ENCODE data around the gene UBXN6.
A peak's percentile ranks its signal among the peaks of the same experiment; 100 is the strongest.

Gene UBXN6

DNA sequence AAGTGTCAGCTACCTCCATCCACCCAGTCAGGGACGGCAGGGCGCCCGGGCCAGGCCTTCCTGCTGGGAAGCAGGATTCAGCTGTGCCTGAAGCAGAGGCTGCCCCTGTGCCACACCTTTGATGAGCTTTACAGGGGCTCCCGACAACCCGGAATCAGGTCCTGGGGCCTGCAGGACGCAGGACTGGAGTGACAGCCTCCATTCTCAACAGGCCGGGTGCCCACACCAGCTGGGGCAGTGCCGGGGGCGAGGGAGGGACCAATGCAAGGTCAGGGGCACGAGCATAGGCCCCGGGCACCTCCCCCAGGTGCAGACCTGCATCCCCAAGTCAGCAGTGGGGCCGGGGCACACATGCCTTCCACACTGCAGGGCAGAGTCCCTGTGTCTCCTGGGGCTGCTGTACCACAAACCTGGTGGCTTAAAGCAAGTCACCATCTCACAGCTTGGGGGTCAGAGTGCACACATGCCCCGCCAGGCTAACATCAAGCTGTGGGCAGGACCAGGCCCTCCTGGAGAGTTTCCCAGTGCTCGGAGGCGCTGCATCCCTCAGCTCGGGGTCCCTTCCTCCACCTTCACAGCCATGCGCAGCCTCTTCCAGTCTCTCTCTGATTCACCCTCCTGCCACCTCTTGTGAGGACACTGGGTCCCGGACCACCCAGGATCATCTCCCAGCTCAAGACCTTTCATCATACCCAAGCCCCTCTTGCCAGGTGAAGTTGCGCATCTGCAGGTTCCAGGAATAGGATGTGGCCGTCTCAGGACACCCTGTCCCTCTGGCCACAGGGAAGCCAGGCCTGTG, 13.4 kb downstream of the UBXN6 start:
- FAIRE-seq (no peak), DNase-seq (ENCODE audit: extremely low spot score, insufficient read length, low read depth) (no peak)

- DNase-seq (ENCODE audit: extremely low spot score, insufficient read length, low read depth) (no peak), FAIRE-seq (no peak)
Observed at GRCh38 chr19:4443188-4443587, 14.4 kb downstream of the UBXN6 start.

DNA sequence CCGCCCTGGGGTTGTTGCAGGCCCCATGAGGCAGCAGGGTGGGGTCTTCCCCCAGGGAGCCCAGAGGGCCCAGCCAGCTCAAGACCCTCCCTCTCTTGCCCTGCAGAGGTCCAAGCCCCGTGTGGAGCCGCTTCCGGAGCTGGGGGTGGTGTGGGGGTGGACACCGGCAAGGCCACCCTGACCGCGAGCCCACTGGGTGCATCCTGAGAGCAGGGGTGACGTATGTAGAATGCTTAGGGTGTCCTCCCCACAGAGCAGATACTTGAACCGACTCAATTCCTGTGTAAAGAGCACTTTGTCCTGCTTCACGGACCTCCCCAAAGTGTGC, 14.8 kb downstream of the UBXN6 start:
- no peak for FAIRE-seq
- DNase-seq (ENCODE audit: extremely low spot score, insufficient read length, low read depth): no peak

GRCh38 chr19:4441994-4442818, 15.4 kb downstream of the UBXN6 start:
- FAIRE-seq: no peak

DNA sequence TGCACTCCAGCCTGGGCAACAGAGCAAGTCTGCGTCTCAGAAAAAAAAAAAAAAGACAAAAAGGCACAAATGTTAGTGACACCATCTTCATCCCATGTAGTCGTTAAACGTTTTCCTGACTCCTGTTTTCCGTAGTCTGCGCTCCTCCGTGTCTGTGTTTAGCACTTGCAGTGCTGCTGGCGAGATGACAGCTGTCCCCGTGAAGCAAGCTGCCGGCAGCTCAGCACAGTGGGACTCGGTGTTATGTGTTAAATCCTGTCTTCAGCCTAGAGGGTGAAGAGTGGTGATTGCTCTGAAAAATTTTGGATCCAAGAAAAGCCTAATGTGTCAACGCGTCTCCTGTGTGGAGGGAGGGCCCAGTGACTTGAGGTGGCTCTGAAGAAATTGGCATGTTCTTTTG, 18.4 kb downstream of the UBXN6 start:
- FAIRE-seq (no peak), DNase-seq (ENCODE audit: extremely low spot score, insufficient read length, low read depth) (no peak)

More at GRCh38 chr19:4441994-4442818, 15.4 kb downstream of the UBXN6 start:
- no peak for DNase-seq (ENCODE audit: extremely low spot score, insufficient read length, low read depth)

DNA sequence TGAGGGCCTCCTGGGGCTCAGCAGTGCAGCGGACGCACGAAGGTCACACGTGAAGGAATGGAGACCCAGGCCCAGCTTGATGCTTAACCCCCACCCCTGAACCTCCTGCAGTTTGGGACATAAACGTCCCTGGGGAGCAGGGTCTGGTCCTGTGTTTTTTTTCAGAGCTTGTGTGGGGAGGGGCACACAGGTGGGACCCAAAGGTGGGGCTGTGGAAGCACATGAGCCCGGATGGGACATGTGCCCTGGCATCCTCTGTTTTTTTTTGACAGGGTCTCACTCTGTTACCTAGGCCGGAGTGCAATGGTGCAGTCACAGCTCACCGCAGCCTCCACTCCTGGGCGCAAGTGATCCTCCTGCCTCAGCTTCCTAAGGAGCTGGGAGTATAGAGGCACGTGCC, 20.5 kb downstream of the UBXN6 start:
- no peak for FAIRE-seq
- no peak for DNase-seq (ENCODE audit: extremely low spot score, insufficient read length, low read depth)

DNA sequence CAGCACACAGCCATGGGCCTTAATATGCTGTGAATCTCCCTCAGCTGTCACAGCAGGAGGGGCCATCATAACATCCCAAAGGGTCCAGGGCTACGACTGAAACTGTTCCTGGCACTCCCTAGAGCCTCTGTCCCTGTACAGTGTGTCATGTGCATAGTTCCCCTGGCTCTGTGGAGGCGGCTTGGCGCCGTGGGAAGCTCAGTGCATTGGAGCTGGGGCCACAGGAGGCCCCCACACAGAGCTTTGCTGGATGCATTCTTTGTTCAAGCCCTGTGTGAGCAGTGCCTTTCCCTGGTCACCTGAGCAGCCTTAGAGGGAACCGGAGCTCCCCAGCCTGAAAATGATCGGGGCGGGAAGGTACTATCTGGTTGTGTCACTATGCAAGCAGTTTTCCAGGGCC, 21.4 kb downstream of the UBXN6 start:
- FAIRE-seq: no peak
- DNase-seq (ENCODE audit: extremely low spot score, insufficient read length, low read depth): no peak

- DNase-seq (ENCODE audit: extremely low spot score, insufficient read length, low read depth) (no peak), FAIRE-seq (no peak)
Observed at GRCh38 chr19:4434391-4434790, 23.2 kb downstream of the UBXN6 start.

DNA sequence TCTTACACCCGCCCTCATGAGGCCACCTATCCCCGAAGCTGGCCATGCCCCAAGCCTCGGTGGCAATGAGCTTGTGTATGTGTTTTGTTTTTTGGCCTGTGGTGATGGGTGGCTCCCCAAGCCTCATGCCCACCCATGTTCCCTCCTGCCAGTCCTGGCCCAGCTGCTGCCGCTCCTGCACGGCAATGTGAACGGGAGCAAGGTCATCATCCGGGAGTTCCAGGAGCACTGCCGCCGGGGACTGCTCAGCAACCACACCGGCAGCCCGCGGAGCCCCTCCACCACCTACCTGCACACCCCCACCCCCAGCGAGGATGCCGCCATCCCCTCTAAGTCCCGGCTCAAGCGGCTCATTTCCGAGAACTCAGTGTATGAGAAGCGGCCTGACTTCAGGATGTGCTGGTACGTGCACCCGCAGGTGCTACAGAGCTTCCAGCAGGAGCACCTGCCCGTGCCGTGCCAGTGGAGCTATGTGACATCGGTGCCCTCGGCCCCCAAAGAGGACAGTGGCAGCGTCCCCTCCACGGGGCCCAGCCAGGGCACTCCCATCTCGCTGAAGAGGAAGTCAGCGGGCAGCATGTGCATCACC, 24.6 kb downstream of the UBXN6 start:
- no peak for DNase-seq (ENCODE audit: extremely low spot score, insufficient read length, low read depth)
- no peak for FAIRE-seq

DNA sequence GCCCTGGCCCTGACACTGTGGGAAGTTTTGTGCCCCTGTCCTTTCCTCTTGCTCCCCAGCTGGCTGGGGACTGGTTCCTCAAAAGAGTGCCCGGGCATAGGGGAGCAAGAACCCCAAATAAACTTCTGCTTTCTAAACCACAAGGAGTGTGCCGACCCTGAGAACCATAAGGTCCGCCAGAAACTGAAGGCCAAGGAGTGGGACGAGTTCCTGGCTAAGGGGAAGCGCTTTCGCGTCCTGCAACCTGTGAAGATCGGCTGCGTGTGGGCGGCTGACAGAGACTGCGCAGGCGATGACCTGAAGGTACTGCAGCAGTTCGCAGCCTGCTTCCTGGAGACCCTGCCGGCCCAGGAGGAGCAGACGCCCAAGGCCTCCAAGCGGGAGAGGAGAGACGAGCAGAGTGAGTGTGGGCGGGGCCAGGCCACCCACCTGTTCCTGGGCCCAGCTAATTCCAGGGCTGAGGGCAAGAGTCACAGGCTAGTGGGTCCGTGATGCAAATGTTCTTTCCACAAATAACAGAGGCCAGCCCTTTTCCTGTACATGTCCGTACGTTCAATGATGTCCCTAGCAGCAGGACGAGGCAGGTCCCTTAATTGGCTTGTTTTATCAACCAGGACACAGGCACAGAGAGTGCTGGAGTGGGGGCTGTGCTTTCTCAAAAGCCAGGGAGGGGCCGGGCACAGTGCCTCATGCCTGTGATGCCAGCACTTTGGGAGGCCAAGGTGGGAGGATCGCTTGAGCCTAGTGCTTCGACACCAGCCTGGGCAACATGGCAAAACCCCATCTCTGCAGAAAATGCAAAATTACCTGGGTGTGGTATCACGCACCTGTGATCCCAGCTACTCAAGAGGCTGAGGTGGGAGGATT, 25.6 kb downstream of the UBXN6 start:
- DNase-seq (ENCODE audit: extremely low spot score, insufficient read length, low read depth) (peak; percentile 42), FAIRE-seq (peak; percentile 83)

DNA sequence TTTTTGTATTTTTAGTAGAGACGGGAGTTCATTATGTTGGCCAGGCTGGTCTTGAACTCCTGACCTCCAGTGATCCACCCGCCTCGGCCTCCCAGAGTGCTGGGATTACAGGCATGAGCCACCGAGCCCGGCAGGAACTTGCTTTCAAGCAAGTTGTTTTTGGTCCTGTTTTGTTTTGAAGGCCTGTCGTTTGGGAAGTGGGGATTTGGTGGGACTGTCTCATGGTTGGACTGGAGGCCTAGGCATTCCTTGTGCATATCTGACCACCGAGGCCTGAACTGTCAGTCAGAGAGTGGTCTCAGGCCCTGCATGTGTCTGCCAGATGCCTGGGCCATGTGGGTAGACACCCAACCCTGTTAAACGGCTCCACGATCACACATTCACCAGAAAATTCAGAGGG, 26.3 kb downstream of the UBXN6 start:
- no peak for DNase-seq (ENCODE audit: extremely low spot score, insufficient read length, low read depth)
- no peak for FAIRE-seq

- FAIRE-seq (peak; percentile 29), DNase-seq (ENCODE audit: extremely low spot score, insufficient read length, low read depth) (no peak)
Observed at GRCh38 chr19:4430760-4431159, 26.8 kb downstream of the UBXN6 start.

DNA sequence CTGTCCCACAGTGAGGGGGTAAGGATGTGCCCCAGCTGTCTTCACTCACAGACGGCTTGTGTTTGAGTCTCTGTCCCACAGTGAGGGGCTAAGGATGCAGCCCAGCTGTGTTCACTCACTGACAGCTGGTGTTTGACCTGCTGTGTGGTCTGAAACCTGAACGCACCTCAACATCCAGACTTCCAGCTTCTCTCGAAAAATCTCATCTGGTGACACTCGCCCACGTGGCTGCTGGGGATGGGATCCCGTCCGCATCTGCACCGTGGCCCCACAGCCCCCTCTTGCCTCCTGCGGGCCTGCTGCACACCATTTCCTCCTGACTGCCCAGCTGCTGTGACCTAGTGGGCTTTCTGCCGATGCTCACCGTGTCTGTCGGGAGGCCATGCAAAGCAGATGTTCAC, 27.8 kb downstream of the UBXN6 start:
- no peak for FAIRE-seq
- DNase-seq (ENCODE audit: extremely low spot score, insufficient read length, low read depth): no peak

GRCh38 chr19:4429256-4429655, 28.3 kb downstream of the UBXN6 start:
- no peak for DNase-seq (ENCODE audit: extremely low spot score, insufficient read length, low read depth)

GRCh38 chr19:4428326-4428975, 29.1 kb downstream of the UBXN6 start:
- DNase-seq (ENCODE audit: extremely low spot score, insufficient read length, low read depth) (no peak), FAIRE-seq (no peak)

More at GRCh38 chr19:4429256-4429655, 28.3 kb downstream of the UBXN6 start:
- FAIRE-seq: no peak

- FAIRE-seq (no peak), DNase-seq (ENCODE audit: extremely low spot score, insufficient read length, low read depth) (no peak)
Observed at GRCh38 chr19:4425537-4425936, 32.1 kb downstream of the UBXN6 start.

- DNase-seq (ENCODE audit: extremely low spot score, insufficient read length, low read depth) (no peak), FAIRE-seq (peak; percentile 67)
Observed at GRCh38 chr19:4423416-4424126, 34.0 kb downstream of the UBXN6 start.

DNA sequence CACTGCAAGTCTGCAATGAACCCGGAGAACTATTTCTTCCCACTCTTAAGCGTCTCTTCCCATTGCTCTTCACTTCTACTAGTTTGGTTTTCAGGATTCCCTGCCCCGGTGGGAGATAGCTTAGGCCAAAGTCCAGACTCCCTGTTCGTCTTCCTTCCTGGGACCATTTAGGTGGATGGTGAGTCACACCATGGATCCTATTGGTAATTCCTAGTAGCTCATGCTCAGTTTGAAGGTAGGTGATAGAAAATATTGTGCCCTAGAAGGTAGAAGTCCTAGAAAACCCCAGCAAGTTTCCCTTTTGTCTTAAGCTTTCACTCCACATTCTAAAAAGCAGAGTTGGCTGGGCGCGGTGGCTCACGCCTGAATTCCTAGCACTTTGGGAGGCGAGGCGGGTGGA, 41.3 kb downstream of the UBXN6 start:
- no peak for DNase-seq (ENCODE audit: extremely low spot score, insufficient read length, low read depth)
- FAIRE-seq: no peak

- DNase-seq (ENCODE audit: extremely low spot score, insufficient read length, low read depth) (no peak), FAIRE-seq (no peak)
Observed at GRCh38 chr19:4415352-4415751, 42.2 kb downstream of the UBXN6 start.

Measured in GM18507 (cell line).